Fibroblast of the conjunctiva (primary cell): ENCODE measurements around the gene TOPORS.
"Not testable (repeated sequence)": the region's sequence is repeated elsewhere in the genome, so short reads cannot be mapped to it uniquely, and the experiment has no call there.

Experiments
- DNase-seq: peaks from one replicate; pipeline ENCODE4 v3.0.0-alpha.2; 2010; ENCODE audit warnings: low read depth

The TOPORS gene

DNA sequence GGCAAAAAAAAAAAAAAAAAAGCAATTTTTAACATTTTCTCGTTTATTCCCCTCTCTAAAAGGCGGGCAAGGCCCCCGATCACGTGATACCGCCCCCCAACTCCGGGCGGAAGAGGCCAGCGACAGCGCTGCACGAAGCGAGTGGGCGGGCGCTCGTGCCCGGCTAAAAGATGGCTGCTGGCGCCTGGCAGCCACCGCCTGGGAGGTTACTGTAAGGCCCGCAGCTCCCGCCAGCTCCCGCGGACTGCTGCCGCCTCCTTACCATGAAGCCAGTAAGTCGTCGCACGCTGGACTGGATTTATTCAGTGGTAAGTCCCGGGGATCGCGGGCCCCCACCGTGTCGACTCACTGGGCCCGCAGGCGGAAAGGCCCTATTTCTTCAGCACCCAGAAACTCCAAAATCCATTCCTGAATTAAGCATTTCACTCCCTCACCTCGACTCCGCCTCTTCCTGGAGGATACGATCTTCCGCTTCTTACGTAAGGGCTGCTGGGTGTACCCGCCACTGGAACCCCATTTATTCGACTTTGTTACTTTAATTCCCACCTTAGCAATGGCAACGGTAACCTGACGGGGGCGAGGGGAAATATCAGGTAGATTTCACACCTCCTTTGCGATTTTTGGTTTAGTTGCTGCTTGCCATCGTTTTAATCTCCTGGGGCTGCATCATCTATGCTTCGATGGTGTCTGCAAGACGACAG, at the start of gene TOPORS, which contains the start of gene SMIM27:
Gene TOPORS, minus strand, starts transcription at position 415 of the 701 bp plus-strand sequence. Its CDS starts 150 bp downstream, at position 265.
Gene SMIM27, plus strand, starts transcription at position 156 of the 701 bp plus-strand sequence. Its CDS starts 108 bp downstream, at position 264.
- peak; percentile 79 for DNase-seq

GRCh38 chr9:32599021-32599420, 46.6 kb upstream of the TOPORS start:
- not testable (repeated sequence) for DNase-seq

DNA sequence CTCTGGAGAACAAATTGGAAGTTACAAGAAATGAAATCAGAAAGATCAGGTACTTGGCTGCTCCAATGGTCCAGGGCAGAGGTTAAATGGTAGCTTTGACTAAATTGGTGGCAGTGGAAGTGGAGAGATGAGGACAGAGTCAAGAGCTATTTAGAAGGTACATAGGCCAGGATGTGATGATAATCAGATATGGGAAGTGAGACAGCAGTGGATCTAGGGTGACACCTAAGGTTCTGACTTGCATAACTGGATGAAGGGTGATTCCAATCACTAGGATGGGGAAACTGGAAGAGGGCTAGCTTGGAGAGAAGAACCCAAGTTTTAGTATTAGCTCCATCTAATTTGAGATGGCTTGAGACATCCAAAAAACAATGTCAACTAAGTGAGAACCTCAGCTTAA, 44.5 kb upstream of the TOPORS start:
- no peak for DNase-seq

- no peak for DNase-seq
Measured at GRCh38 chr9:32596096-32596865, 43.9 kb upstream of the TOPORS start.

DNA sequence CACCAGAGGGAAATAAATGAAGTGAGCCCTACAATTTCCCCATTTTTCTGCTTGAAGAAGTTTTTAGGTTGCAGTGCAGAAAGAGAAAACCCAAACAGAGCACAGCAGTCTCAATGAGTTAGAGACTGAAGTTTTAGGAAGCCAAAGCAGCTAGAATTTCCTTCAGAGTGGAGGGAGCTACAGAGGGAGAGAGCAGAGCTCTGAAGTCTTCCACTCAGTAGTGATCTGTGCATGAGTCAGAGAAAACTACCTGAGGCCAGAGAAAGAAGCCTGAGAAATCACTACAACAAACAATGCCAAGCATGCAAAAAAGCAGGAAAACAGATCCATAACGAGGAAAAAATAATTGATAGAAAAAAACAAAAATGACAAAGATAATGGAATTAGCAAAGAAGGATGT, 38.5 kb upstream of the TOPORS start:
- DNase-seq = no peak

DNA sequence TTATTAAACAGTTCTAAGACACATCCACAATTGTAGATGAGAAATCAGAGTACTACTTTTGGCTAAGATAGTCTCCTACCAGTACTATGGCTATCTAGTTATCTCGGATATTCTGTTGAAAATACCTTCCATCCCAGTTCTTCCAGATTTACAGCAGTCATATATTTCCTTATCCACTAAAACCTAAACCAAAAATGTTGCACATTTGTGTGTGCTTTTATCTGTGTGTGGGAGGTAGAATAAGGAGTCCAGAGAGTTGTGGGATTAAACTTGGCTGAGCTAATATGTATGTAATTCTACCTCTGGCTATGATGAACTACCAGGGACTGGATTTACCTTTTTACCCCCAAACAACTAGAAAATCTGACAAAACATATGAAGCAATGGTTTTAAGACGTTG, 38.1 kb upstream of the TOPORS start:
- DNase-seq = no peak

DNA sequence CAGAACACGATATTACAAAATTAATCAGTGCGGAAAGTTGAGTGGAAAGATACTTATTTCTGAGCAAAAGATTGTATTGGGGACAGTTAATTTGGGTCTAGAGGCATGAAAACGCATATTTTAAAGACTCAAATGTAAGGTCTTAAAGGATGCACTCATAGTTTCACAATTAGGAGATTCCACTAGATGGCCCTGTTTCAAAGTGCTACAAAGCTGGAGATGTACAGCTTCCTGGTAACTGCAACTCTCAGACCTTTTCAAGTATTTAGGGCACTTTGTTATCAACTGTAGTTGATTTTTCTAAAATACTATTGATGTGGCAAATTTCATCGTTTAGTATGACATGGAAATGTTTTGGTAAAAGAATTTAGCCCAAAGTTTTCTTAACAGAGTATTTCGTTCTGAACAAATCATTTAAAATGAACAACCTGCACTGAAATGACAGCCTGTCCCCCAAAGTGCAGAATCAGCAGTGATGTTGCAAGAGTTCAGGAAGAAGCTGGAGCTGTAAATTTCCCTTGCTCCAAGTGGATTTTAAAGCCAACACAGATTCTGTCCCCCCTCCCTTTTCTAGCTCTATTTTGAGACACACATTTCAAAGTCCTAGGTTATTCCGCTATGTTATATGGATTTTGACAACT, 36.8 kb upstream of the TOPORS start:
- DNase-seq = peak; percentile 6

- DNase-seq = no peak
Measured at GRCh38 chr9:32587901-32588300, 35.5 kb upstream of the TOPORS start.

GRCh38 chr9:32584784-32585183, 32.4 kb upstream of the TOPORS start:
- DNase-seq = no peak

- peak; percentile 49 for DNase-seq
Measured at GRCh38 chr9:32581512-32582143, 29.2 kb upstream of the TOPORS start.

DNA sequence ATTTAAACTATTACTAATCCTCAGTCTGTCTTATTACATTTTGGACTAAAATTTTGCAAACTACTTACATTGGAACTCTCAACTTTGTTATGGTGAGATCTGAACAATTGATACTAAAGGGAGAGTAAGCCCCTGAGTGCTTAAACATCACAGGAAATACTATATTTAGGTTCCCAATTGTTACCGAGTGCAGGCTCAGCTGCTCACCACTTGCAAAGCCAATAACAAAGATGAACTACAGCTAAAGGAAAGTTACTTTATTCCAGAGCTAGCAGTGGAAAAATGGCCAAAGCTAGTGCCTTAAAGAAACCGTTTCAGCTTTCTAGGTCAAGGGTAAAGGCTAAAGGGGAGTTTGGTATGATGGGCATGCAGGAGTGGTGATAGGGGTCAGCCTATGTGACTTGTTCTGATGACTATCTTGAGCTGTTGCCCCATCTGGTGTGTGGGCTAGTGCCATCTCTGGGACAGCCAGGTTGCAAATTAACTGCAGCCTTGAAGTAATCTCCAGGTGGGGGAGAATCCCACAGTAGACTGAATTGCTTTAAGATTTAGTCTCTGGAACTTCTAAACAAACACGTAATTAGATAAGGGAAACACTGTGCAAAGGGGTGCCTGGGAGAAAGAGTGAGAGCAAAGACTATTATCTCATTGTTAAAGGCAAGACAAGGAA, 28.4 kb upstream of the TOPORS start:
- DNase-seq = no peak

DNA sequence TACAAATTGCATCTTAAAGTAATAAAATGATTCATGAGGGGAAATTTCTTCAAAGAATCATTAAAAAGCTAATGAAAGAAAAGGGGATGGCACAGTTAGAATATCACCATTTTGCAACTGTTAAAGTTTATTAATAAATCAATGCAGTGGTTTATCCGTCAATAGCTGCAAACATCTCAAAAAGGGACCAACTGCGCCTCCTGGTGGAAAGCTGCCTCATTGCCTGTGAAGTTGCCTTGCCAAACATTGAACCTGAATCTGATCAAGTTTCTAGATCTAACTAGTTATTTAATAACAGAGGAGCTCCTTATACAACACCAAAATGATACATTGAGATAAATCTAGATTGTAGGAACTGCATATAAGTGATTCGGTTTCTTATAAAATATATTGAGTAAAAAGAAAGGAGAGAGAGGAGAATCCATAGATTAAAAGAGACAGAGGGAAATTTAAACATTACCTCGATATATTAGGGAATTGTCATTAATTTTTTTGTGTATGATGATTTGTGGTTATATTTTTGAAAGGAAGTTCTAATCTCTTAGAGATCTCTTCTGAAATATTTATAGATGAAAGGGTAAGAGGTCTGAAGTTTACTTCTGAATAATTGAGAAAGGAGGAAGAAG, 27.4 kb upstream of the TOPORS start:
- DNase-seq = peak; percentile 22

DNA sequence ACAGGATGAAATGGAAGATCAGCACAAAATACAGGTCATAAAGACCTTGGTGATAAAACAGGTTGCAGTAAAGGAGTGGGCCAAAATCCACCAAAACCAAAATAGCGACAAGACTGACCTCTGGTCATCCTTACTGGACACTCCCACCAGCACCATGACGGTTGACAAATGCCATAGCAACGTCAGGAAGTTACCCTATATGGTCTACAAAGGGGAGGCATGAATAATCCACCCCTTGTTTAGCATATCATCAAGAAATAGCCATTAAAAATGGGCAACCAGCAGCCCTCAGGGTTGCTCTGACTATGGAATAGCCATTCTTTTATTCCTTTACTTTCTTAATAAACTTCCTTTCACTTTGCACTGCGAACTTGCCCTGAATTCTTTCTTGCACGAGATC, 26.6 kb upstream of the TOPORS start:
- DNase-seq = no peak

DNA sequence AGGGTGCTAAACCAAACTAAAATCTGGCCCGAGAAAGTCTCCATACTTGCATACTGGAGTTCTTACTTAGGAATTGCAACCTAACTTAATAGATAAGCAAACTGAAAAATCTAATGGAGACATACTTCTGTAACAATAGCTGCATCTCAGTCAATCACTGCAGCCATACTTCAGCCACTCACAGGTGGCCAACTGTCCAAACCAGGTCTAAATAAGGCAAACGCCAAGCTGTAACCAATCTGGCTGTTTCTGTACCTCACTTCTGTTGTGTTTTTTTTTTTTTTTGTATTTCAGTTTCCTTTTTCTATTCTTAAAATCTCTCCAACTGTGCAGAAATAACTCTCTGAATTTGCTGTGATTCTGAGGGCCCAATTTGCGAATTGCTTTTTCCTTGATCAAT, 24.9 kb upstream of the TOPORS start:
- DNase-seq = no peak

DNA sequence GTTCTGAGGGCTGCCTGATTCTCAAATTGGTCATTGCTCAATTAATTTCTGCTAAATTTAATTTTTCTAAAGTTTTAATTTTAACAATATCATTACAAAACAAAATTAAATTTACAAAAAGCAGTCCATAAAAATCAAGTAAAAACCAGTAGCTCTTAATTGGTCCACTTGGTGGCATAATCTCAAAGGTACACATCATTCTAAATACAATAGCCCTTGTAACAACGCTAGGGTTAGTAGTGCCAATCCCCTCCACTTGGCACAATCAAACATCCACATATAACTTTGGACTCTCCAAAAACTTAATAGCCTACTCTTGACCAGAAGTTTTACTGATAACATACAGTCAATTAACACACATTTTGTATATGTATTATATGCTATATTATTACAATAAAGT, 22.5 kb upstream of the TOPORS start:
- DNase-seq = no peak

DNA sequence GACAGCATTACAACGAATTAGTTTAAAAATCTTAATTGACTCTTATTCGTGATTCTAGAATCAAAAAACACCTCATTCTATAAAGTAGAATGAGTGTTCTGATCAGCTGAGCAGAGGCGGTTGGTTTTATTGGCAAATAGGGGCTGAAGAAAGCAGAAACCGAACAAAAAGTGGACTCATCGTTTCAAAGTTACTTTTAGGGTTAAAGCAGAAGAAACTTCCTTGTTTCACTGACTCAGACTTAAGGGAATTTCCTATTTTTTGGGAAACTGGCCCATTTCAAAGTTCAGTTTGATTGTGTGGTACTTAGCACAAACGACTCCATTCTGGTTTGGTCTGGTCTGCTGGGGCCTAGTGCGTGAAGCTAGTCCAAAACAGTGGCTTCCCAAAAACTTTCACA, 21.4 kb upstream of the TOPORS start:
- DNase-seq = no peak

GRCh38 chr9:32572900-32573523, 20.6 kb upstream of the TOPORS start, which contains the start of gene NDUFB6:
Gene NDUFB6, minus strand, starts transcription at chr9:32573159. Its CDS starts 99 bp downstream, at chr9:32573060.
- peak; percentile 79 for DNase-seq

- peak; percentile 61 for DNase-seq
Measured at GRCh38 chr9:32571969-32572899, 19.8 kb upstream of the TOPORS start.

DNA sequence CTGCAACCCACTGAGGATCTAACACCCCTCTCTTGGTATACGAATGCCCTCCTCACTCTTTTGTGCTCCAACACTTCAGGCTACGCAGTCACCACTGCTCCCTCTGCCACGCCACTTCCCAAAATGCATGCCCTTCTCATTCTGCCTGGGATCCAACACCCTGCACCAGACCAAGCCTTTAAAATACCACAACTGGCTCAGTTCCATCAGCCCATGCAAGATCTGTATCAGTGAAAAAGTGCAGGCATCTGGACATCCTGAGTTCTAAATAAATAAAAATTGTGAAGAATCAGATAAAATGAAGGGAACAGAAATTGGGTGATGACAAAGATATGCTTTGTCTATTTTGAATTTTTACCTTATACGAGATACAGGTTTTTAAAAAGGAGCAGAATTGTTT, 17.9 kb upstream of the TOPORS start:
- DNase-seq = no peak

- no peak for DNase-seq
Measured at GRCh38 chr9:32566770-32567169, 14.4 kb upstream of the TOPORS start.
